ENCODE results near the gene APOH. TPM values are rescaled to one million over a fixed set of nuclear protein-coding genes. Genes with fewer than 3 reads are reported as not detected.

The APOH gene
- total RNA-seq, 1 donor from 2014 or later: not detected

GRCh38 chr17:66233023-66233753 is 4.0 kb upstream of the APOH start:
- Histone ChIP-seq H3K27me3 (no peaks in the 10 kb centered on the region), H3K79me2 (ENCODE audit: low read depth) (no peaks in the 10 kb centered on the region), H3K4me3 (no peak overlapping the region), H3K4me1 (no peaks in the 10 kb centered on the region), H3K9me3 (ENCODE audit: low read depth) (no peaks in the 10 kb centered on the region), H3K4me2 (no peak overlapping the region), H2AFZ (replicated peaks) (no peak overlapping the region), H3K36me3 (no peaks in the 10 kb centered on the region), H3F3A (ENCODE audit: low read depth) (no peaks in the 10 kb centered on the region), H4K20me1 (ENCODE audit: low read depth) (no peaks in the 10 kb centered on the region), H3K27ac (no peak overlapping the region), H3K9ac (no peak overlapping the region)
- TF ChIP-seq EZH2phosphoT487 (IDR thresholded peaks at IDR 0.05): no peak
- H3K4me1 Mint-ChIP-seq: no peaks in the 10 kb centered on the region
- no peaks in the 10 kb centered on the region for H3K36me3 Mint-ChIP-seq
- H3K4me3 Mint-ChIP-seq: no peak overlapping the region
- H3K27me3 Mint-ChIP-seq (ENCODE audit: insufficient read depth, low read depth): peaks cover 5% of the 10 kb centered on the region
- DNase-seq (ENCODE audit: low spot score): no peak
- H3K9me3 Mint-ChIP-seq: no peaks in the 10 kb centered on the region
- H3K27ac Mint-ChIP-seq: no peak overlapping the region

GRCh38 chr17:66230922-66231591 is 1.8 kb upstream of the APOH start:
- Histone ChIP-seq H2AFZ (replicated peaks) (no peak overlapping the region), H3K9me3 (ENCODE audit: low read depth) (no peaks in the 10 kb centered on the region), H3K4me3 (no peak overlapping the region), H3K9ac (no peak overlapping the region), H3F3A (ENCODE audit: low read depth) (no peaks in the 10 kb centered on the region), H3K79me2 (ENCODE audit: low read depth) (no peaks in the 10 kb centered on the region), H3K4me2 (no peak overlapping the region), H3K4me1 (no peaks in the 10 kb centered on the region), H3K27me3 (no peaks in the 10 kb centered on the region), H3K27ac (no peak overlapping the region), H4K20me1 (ENCODE audit: low read depth) (no peaks in the 10 kb centered on the region), H3K36me3 (no peaks in the 10 kb centered on the region)
- no peaks in the 10 kb centered on the region for H3K4me1 Mint-ChIP-seq
- TF ChIP-seq CTCF (IDR thresholded peaks at IDR 0.05) (no peak), EZH2phosphoT487 (IDR thresholded peaks at IDR 0.05) (no peak), EZH2 (IDR thresholded peaks at IDR 0.05) (no peak)
- peaks cover 2% of the 10 kb centered on the region for H3K27me3 Mint-ChIP-seq (ENCODE audit: insufficient read depth, low read depth)
- DNase-seq (ENCODE audit: low spot score): no peak
- no peak overlapping the region for H3K27ac Mint-ChIP-seq
- H3K4me3 Mint-ChIP-seq: no peak overlapping the region
- H3K36me3 Mint-ChIP-seq: no peaks in the 10 kb centered on the region
- no peaks in the 10 kb centered on the region for H3K9me3 Mint-ChIP-seq

GRCh38 chr17:66229783-66230538 is 746 bp upstream of the APOH start:
- H3K4me1 ChIP-seq: no peaks in the 10 kb centered on the region
- H3K36me3 Mint-ChIP-seq: no peaks in the 10 kb centered on the region
- H3K27ac ChIP-seq: no peak overlapping the region

More at GRCh38 chr17:66229783-66230538, 746 bp upstream of the APOH start:
- no peak for TF ChIP-seq EZH2 (IDR thresholded peaks at IDR 0.05)
- TF ChIP-seq CTCF (IDR thresholded peaks at IDR 0.05): no peak
- no peak for TF ChIP-seq EZH2phosphoT487 (IDR thresholded peaks at IDR 0.05)
- Mint-ChIP-seq H3K4me3 (no peak overlapping the region), H3K4me1 (no peaks in the 10 kb centered on the region), H3K9me3 (no peaks in the 10 kb centered on the region), H3K27ac (no peak overlapping the region), H3K27me3 (ENCODE audit: insufficient read depth, low read depth) (peaks cover 6% of the 10 kb centered on the region)
- no peaks in the 10 kb centered on the region for H3F3A ChIP-seq (ENCODE audit: low read depth)
- no peak overlapping the region for H3K4me2 ChIP-seq
- no peaks in the 10 kb centered on the region for H4K20me1 ChIP-seq (ENCODE audit: low read depth)
- H3K9ac ChIP-seq: no peak overlapping the region
- H3K36me3 ChIP-seq: no peaks in the 10 kb centered on the region
- H3K27me3 ChIP-seq: no peaks in the 10 kb centered on the region
- H3K4me3 ChIP-seq: no peak overlapping the region
- no peak for DNase-seq (ENCODE audit: low spot score)
- no peaks in the 10 kb centered on the region for H3K79me2 ChIP-seq (ENCODE audit: low read depth)
- H2AFZ ChIP-seq (replicated peaks): no peak overlapping the region
- no peaks in the 10 kb centered on the region for H3K9me3 ChIP-seq (ENCODE audit: low read depth)
